Spleen (tissue), 7 donors: ENCODE data around the gene APBB2.

Source experiments
- CTCF ChIP-seq, 11 experiments: fragments of 200-600 bp in 7 of 11; fragments of 450-650 bp in 4 of 11; sonication (generic) in 4 of 11; IDR thresholded peaks in 8 of 11; conservative IDR thresholded peaks in 3 of 11; 1 replicate in 7 of 11; 2 replicates in 4 of 11; pipeline versions ENCODE4 v1.4.0 to v1.8.0; 2016 to 2021; ENCODE audit warnings: antibody characterized with exemption in 11 of 11, inconsistent platforms in 4 of 11, mild to moderate bottlenecking in 1 of 11
- POLR2A ChIP-seq, 3 donors: fragments of 450-650 bp; IDR thresholded peaks; one replicate each; pipeline ENCODE4 v1.5.1; 2017; ENCODE audit warnings: antibody characterized with exemption in 3 of 3, mild to moderate bottlenecking in 1 of 3
- POLR2AphosphoS5 ChIP-seq, 3 donors: sonication (generic); formaldehyde crosslinking; IDR thresholded peaks; one replicate each; pipeline ENCODE4 v1.5.1; 2017; ENCODE audit warnings: antibody characterized with exemption in 3 of 3
- donor health status: DM: no; HTN: no; CAD: no; lungs with moderate emphysema.
- donor health status: DM: no; HTN: no; CAD: no.
- donor health status: DM: no; HTN: no; CAD: no.

GRCh38 chr4:40843696-40844095 is 370.6 kb downstream of the APBB2 start:
- TF ChIP-seq CTCF (IDR thresholded peaks at IDR 0.05 in 8 of 11, conservative IDR thresholded peaks at IDR 0.05 in 3 of 11) (peak in 6 of 11 experiments; percentile 8 to 53 (median 40)), POLR2AphosphoS5 (IDR thresholded peaks at IDR 0.05) (no peak), POLR2A (IDR thresholded peaks at IDR 0.05) (no peak)
